Activated CD4-positive, alpha-beta T cell treated with anti-CD3 and anti-CD28 coated beads, Interleukin-2, Interleukin-6, amounts not matched to agents 100 ng/mL and 50 ng/mL, durations not matched to agents 16 hours and 8 hours (primary cell): ENCODE measurements around the gene SUSD3.

Experiments
- DNase-seq: peaks from one replicate; pipeline ENCODE4 v3.0.0-alpha.2; 2020

The SUSD3 gene

GRCh38 chr9:93127395-93127911 is 69.0 kb downstream of the SUSD3 start:
- DNase-seq, result no peak

- DNase-seq, result no peak
Measured at GRCh38 chr9:93128011-93128714, 69.7 kb downstream of the SUSD3 start.

GRCh38 chr9:93128715-93129224 is 70.3 kb downstream of the SUSD3 start:
- DNase-seq, result no peak

- DNase-seq, result no peak
Measured at GRCh38 chr9:93129286-93129685, 70.8 kb downstream of the SUSD3 start.

GRCh38 chr9:93129691-93130500 is 71.4 kb downstream of the SUSD3 start:
- no peak for DNase-seq

- no peak for DNase-seq
Measured at GRCh38 chr9:93130861-93131481, 72.5 kb downstream of the SUSD3 start.

- DNase-seq, result no peak
Measured at GRCh38 chr9:93131599-93132286, 73.2 kb downstream of the SUSD3 start.

GRCh38 chr9:93132287-93132927 is 73.9 kb downstream of the SUSD3 start:
- no peak for DNase-seq

GRCh38 chr9:93132946-93133680 is 74.6 kb downstream of the SUSD3 start:
- DNase-seq, result peak; percentile 69

- DNase-seq, result no peak
Measured at GRCh38 chr9:93133681-93134014, 75.1 kb downstream of the SUSD3 start.

- peak; percentile 86 for DNase-seq
Measured at GRCh38 chr9:93134015-93134739, 75.7 kb downstream of the SUSD3 start, which contains the start of gene NINJ1. NINJ1 (minus strand) TSS chr9:93134251; CDS start chr9:93134217, 34 bp downstream.
